Neural cell (in vitro differentiated cells): ENCODE measurements around the gene ERICH4. TPM values are rescaled to one million over a fixed set of nuclear protein-coding genes. Genes with fewer than 3 reads are reported as not detected.

Source experiments
- H2AFZ ChIP-seq: fragments of 200-600, 300-800 bp; sonication (generic), shearing (Covaris generic); 2 replicates; pipeline ENCODE4 v1.6.0; 2014; ENCODE audit warnings: low read depth, mild to moderate bottlenecking, antibody characterized with exemption, low read length, moderate library complexity
- H3F3A ChIP-seq: fragments of 200-600 bp; shearing (Covaris generic); 2 replicates; pipeline ENCODE4 v1.6.1; 2016; ENCODE audit warnings: mild to moderate bottlenecking, moderate library complexity, mixed read lengths, antibody characterized with exemption, low read length; ENCODE audit not compliant: insufficient read depth, poor library complexity, severe bottlenecking
- H3K27ac ChIP-seq: fragments of 200-600, 300-800 bp; sonication (generic), shearing (Covaris generic); 2 replicates; pipeline ENCODE4 v1.5.1; 2014; ENCODE audit warnings: mild to moderate bottlenecking, low read length, moderate library complexity
- H3K27me3 ChIP-seq: fragments of 300-800, 200-600 bp; sonication (generic), shearing (Covaris generic); 2 replicates; pipeline ENCODE4 v1.6.0; 2014; ENCODE audit warnings: mild to moderate bottlenecking, low read depth, low read length, moderate library complexity; ENCODE audit not compliant: insufficient read depth
- H3K36me3 ChIP-seq: fragments of 300-800, 200-600 bp; sonication (generic), shearing (Covaris generic); 2 replicates; pipeline ENCODE4 v1.5.1; 2014; ENCODE audit warnings: mild to moderate bottlenecking, antibody characterized with exemption, low read length, moderate library complexity; ENCODE audit not compliant: insufficient read depth
- H3K4me2 ChIP-seq: fragments of 300-800, 200-600 bp; sonication (generic), shearing (Covaris generic); 2 replicates; pipeline ENCODE4 v1.6.0; 2014; ENCODE audit warnings: mild to moderate bottlenecking, low read length
- H3K4me3 ChIP-seq: fragments of 300-800, 200-600 bp; sonication (generic), shearing (Covaris generic); 2 replicates; pipeline ENCODE4 v1.5.1; 2014; ENCODE audit warnings: mild to moderate bottlenecking, low read length, moderate library complexity
- H3K79me2 ChIP-seq: fragments of 200-600 bp; shearing (Covaris generic); replicated peaks from 2 replicates; pipeline ENCODE4 v1.6.0; 2014; ENCODE audit warnings: mild to moderate bottlenecking, low read length, moderate library complexity; ENCODE audit not compliant: insufficient read depth
- H3K9ac ChIP-seq: fragments of 300-800, 200-600 bp; sonication (generic), shearing (Covaris generic); 2 replicates; pipeline ENCODE4 v1.6.1; 2016; ENCODE audit warnings: mild to moderate bottlenecking, low read length, mixed read lengths
- H3K9me2 ChIP-seq: fragments of 200-600 bp; shearing (Covaris generic); 2 replicates; pipeline ENCODE4 v1.6.1; 2016; ENCODE audit warnings: mild to moderate bottlenecking, low read length, mixed read lengths; ENCODE audit not compliant: insufficient read depth
- H3K9me3 ChIP-seq: fragments of 200-600, 300-800 bp; sonication (generic), shearing (Covaris generic); 2 replicates; pipeline ENCODE4 v1.6.1; 2016; ENCODE audit warnings: mild to moderate bottlenecking, mixed run types, low read length, moderate library complexity, mixed read lengths
- H4K20me1 ChIP-seq: fragments of 200-600 bp; shearing (Covaris generic); 2 replicates; pipeline ENCODE4 v1.6.1; 2016; ENCODE audit warnings: mild to moderate bottlenecking, mixed run types; ENCODE audit not compliant: insufficient read depth
- EP300 ChIP-seq: fragments of 450-650 bp; conservative IDR thresholded peaks from 2 replicates; pipeline ENCODE4 v1.6.1; 2014; ENCODE audit warnings: antibody characterized with exemption, mild to moderate bottlenecking, moderate library complexity; ENCODE audit not compliant: poor library complexity, severe bottlenecking
- EZH2 ChIP-seq: fragments of 200-600, 300-800 bp; shearing (Covaris generic), sonication (generic); IDR thresholded peaks from 2 replicates; pipeline ENCODE4 v1.6.1; 2014; ENCODE audit warnings: antibody characterized with exemption, low read length, borderline replicate concordance, mild to moderate bottlenecking; ENCODE audit not compliant: insufficient read depth, poor library complexity, severe bottlenecking
- MXI1 ChIP-seq: fragments of 450-650 bp; conservative IDR thresholded peaks from 2 replicates; pipeline ENCODE4 v1.6.1; 2014; ENCODE audit warnings: antibody characterized with exemption, mild to moderate bottlenecking; ENCODE audit not compliant: poor library complexity, severe bottlenecking
- POLR2AphosphoS5 ChIP-seq: IDR thresholded peaks from 2 replicates; pipeline ENCODE4 v1.6.1; 2012
- RAD21 ChIP-seq: fragments of 450-650 bp; conservative IDR thresholded peaks from 2 replicates; pipeline ENCODE4 v1.6.1; 2014; ENCODE audit warnings: antibody characterized with exemption, mild to moderate bottlenecking, moderate library complexity
- SMC3 ChIP-seq: fragments of 450-650 bp; conservative IDR thresholded peaks from 2 replicates; pipeline ENCODE4 v1.6.1; 2014; ENCODE audit warnings: antibody characterized with exemption, mild to moderate bottlenecking, moderate library complexity; ENCODE audit not compliant: poor library complexity
- TAF1 ChIP-seq: IDR thresholded peaks from 2 replicates; pipeline ENCODE4 v1.6.1; 2012; ENCODE audit warnings: low read depth
- polyA plus RNA-seq: library from polyadenylated mRNA; depleted of rRNA; stranded (reverse); fragments of >200 nt; gene quantifications from 2 replicates; pipeline ENCODE4 v1.2.3, GENCODE V29; 2014
- TF ChIP-seq, protein P1 (sequence below): fragments of 450-650 bp; IDR thresholded peaks from 2 replicates; pipeline ENCODE4 v1.5.1; 2014; ENCODE audit warnings: antibody characterized with exemption, mild to moderate bottlenecking, moderate library complexity; ENCODE audit not compliant: poor library complexity, severe bottlenecking
- TF ChIP-seq, protein P2 (sequence below): IDR thresholded peaks from 2 replicates; pipeline ENCODE4 v1.6.1; 2012; ENCODE audit warnings: borderline replicate concordance

The ERICH4 gene
- polyA plus RNA-seq, 1 donor from 2014 or later, result not detected

DNA sequence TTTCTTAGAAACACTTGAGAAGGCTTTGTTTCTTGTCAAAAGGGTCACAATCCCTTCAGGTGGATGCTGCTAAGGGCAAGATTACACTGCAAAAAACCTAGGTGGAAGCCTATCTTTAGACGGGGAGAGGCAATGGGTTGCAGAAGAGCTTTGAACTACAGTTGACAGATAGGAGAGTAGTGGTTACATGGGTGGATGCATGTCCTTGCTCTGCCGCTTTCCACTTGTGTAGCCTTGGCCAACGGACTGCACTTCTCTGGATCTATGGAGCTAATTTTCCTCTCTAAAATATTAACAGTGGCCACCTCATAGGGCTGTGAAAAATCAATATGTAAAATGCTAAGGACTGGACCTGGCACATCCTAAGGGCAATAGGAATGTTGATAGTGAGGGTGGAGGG, 44.4 kb upstream of the ERICH4 start:
- Histone ChIP-seq H3K27ac (no peak overlapping the region), H3F3A (no peaks in the 10 kb centered on the region), H3K36me3 (no peaks in the 10 kb centered on the region), H3K4me2 (peak overlapping the region; percentile 99), H2AFZ (no peak overlapping the region), H3K9me2 (no peaks in the 10 kb centered on the region), H3K9me3 (no peaks in the 10 kb centered on the region), H3K9ac (peak overlapping the region; percentile 92), H4K20me1 (no peaks in the 10 kb centered on the region), H3K4me3 (peak overlapping the region; percentile 92), H3K27me3 (no peaks in the 10 kb centered on the region), H3K79me2 (peaks cover 16% of the 10 kb centered on the region)
- TF ChIP-seq SMC3, result no peak
- TF ChIP-seq, protein P1, sequence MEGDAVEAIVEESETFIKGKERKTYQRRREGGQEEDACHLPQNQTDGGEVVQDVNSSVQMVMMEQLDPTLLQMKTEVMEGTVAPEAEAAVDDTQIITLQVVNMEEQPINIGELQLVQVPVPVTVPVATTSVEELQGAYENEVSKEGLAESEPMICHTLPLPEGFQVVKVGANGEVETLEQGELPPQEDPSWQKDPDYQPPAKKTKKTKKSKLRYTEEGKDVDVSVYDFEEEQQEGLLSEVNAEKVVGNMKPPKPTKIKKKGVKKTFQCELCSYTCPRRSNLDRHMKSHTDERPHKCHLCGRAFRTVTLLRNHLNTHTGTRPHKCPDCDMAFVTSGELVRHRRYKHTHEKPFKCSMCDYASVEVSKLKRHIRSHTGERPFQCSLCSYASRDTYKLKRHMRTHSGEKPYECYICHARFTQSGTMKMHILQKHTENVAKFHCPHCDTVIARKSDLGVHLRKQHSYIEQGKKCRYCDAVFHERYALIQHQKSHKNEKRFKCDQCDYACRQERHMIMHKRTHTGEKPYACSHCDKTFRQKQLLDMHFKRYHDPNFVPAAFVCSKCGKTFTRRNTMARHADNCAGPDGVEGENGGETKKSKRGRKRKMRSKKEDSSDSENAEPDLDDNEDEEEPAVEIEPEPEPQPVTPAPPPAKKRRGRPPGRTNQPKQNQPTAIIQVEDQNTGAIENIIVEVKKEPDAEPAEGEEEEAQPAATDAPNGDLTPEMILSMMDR, result no peak
- TF ChIP-seq EP300, result no peak
- TF ChIP-seq POLR2AphosphoS5, result no peak
- no peak for TF ChIP-seq EZH2
- no peak for TF ChIP-seq MXI1
- TF ChIP-seq, protein P2, sequence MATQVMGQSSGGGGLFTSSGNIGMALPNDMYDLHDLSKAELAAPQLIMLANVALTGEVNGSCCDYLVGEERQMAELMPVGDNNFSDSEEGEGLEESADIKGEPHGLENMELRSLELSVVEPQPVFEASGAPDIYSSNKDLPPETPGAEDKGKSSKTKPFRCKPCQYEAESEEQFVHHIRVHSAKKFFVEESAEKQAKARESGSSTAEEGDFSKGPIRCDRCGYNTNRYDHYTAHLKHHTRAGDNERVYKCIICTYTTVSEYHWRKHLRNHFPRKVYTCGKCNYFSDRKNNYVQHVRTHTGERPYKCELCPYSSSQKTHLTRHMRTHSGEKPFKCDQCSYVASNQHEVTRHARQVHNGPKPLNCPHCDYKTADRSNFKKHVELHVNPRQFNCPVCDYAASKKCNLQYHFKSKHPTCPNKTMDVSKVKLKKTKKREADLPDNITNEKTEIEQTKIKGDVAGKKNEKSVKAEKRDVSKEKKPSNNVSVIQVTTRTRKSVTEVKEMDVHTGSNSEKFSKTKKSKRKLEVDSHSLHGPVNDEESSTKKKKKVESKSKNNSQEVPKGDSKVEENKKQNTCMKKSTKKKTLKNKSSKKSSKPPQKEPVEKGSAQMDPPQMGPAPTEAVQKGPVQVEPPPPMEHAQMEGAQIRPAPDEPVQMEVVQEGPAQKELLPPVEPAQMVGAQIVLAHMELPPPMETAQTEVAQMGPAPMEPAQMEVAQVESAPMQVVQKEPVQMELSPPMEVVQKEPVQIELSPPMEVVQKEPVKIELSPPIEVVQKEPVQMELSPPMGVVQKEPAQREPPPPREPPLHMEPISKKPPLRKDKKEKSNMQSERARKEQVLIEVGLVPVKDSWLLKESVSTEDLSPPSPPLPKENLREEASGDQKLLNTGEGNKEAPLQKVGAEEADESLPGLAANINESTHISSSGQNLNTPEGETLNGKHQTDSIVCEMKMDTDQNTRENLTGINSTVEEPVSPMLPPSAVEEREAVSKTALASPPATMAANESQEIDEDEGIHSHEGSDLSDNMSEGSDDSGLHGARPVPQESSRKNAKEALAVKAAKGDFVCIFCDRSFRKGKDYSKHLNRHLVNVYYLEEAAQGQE, result no peak
- no peak for TF ChIP-seq RAD21
- TF ChIP-seq TAF1, result no peak

DNA sequence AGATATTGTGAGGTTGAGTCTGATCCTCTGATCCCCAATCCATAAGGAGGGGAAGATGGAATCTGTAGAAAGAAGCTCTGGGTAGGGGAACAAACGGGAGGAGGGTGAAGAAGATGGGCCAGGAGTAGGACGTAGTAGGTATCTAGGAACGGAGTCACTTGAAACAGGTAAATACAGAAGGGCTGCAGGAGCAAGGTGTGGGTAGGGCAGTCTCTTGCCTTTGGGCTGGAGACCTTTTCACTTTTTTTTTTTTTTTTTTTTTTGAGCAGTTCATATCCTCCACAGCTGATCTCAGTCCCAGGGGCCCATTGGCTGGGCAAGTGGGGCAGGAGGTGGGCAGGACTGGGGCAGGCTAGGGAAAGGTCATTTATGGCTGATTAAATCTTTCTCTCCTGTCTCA, 43.9 kb upstream of the ERICH4 start:
- Histone ChIP-seq H2AFZ (no peak overlapping the region), H3K27me3 (no peaks in the 10 kb centered on the region), H3K36me3 (no peaks in the 10 kb centered on the region), H3F3A (no peaks in the 10 kb centered on the region), H3K9me2 (no peaks in the 10 kb centered on the region), H3K79me2 (peaks cover 16% of the 10 kb centered on the region), H3K27ac (no peak overlapping the region), H3K9me3 (no peaks in the 10 kb centered on the region), H3K9ac (peak overlapping the region; percentile 92), H3K4me2 (peak overlapping the region; percentile 99), H4K20me1 (no peaks in the 10 kb centered on the region), H3K4me3 (peak overlapping the region; percentile 92)
- TF ChIP-seq MXI1, result no peak
- TF ChIP-seq EZH2, result no peak
- no peak for TF ChIP-seq RAD21
- TF ChIP-seq TAF1, result no peak
- TF ChIP-seq EP300, result no peak
